CD1c-positive myeloid dendritic cell (primary cell): ENCODE measurements around the gene ZNF423.

Experiments
- DNase-seq: peaks from one replicate; pipeline ENCODE4 v3.0.0-alpha.2; 2016; ENCODE audit errors: extremely low spot score

Gene ZNF423

DNA sequence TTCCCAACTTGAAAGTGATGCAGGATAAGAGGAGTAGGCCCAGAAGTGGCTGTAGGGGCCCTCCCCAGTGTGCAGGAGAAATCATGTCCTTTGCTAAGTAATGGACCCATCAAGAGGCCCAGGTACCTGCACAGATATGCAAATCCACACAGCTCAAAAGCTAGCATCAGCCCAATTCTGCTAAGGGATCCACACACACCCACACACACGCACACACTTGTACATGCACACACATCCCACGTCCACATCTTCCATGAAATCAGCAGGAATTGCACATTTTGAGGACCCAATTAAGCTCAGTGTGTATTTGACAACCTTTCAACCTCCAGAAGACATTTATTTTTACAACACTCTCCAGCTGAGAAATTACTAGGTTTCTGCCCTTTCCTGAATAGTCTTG, 297.5 kb downstream of the ZNF423 start:
- no peak for DNase-seq

GRCh38 chr16:49556606-49557446, 299.1 kb downstream of the ZNF423 start:
- DNase-seq, result no peak

- DNase-seq, result no peak
Measured at GRCh38 chr16:49556249-49556605, 299.7 kb downstream of the ZNF423 start.

- no peak for DNase-seq
Measured at GRCh38 chr16:49554681-49555080, 301.2 kb downstream of the ZNF423 start.

DNA sequence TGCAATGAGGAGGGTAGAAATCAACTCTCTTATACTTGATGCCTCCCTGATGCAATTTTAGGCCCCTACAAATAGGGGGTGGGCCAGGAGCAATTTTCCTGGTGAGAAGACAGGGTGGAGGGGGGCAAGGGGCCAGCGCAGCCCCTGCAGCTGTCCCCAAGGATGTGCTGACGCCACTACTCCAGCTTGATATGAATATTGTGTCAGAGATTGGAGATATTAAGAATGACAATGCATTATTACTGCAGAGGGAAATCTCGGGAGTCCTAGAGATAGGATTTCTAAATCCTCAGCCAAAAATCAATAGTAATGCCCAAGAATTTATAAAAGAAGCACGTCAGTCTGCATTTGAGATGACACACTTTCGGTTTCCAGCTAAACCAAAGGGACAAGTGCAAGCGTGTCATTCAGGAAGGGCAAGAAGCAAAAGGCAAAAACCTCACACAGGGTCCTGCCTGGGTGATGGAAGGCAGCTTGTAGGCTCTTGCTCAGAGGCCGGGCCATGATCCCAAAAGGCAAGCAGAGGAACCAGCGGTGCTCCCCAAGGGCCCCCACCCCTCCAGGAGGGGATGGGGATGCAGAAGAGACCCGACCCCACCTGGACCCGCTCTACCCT, 303.5 kb downstream of the ZNF423 start:
- no peak for DNase-seq

DNA sequence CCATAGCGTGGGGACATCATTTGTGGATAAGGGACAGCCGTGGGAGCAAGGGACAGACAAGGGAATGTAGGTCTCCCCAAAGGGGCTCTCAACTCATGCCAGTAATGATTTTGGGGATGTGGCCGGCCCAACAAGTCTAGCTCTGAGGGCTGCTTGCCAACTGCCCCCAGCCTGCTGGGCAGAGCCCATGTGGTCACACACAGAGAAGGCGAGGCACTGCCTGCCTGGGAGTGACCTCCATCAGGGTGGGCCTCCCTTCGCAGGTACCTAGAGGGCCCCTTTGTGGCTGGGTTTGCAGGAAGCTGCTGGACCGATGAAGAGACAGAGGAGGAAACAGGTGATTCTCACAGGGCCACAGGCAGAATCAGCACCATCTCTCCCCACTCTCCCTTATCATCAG, 305.2 kb downstream of the ZNF423 start:
- DNase-seq, result no peak

DNA sequence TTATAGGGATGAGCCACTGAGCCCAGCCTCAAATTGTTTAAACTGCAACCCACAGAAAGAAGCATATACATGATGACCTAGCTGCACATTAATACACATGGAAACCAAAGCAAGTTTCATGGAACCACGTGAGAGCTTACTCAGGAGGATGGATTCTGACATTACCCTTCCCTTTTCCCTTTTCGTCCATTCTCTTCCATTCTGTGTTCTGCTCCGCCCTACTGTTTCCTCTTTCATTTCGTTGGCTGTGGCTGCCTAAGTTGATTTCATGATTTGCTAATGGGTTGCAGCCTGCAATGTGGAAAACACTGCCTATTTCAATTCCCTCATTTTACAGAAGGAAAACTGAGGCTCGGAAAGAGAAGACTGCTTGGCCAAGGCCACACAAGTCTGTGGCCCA, 305.8 kb downstream of the ZNF423 start:
- no peak for DNase-seq

GRCh38 chr16:49548325-49548970, 307.5 kb downstream of the ZNF423 start:
- no peak for DNase-seq

- DNase-seq, result no peak
Measured at GRCh38 chr16:49547448-49547847, 308.5 kb downstream of the ZNF423 start.

DNA sequence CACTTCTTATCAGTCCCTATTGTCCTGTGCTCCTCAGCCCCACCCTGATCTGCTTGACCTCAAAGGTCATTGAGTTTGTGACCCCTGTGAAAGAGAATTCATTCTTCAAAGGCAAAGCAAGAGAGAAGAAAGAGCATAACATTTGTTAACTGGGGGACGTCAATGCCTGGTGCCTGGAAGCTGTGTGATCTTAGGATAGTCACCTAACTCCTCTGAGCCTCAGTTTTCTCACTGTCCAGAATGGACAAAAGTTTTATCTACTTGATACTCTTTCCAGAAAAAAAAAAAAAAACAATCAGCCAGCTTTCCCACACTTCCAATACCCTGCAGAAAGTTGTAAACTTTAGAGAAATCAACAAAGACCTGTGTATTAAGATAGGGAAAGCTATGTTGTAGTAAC, 309.2 kb downstream of the ZNF423 start:
- DNase-seq, result no peak

DNA sequence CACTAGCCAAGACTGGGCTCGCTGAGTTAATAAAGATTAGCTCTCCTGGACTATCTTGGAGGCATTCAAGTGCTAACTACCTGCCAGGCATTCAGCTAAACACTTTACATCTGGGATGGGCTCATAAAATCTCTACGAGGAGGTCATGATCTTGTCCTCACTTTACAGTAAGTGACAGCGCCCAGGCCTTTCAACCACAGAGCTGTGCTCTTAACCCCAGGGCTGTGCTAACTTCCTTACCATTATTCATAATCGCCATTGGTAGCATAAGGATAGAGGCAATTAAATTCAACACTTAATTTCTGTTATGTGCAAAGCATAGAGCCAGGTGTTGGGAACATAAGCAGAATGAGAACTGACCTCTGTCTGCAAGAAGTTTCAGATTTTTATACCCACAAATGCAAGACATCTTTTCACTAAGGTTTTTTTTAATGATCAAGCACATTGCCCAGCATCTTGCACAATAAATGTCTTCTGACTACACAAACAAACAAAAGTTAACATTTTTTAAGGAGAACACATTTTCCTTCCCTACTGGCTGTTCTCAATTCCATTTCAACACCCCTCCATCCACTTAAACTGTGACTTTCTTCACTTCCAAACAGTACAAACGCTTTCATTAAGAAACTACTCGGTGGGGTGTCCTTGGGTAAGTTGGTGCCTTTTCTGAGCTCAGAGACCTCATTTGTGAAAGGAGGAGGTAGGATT, 310.0 kb downstream of the ZNF423 start:
- no peak for DNase-seq

GRCh38 chr16:49545243-49545642, 310.7 kb downstream of the ZNF423 start:
- no peak for DNase-seq

DNA sequence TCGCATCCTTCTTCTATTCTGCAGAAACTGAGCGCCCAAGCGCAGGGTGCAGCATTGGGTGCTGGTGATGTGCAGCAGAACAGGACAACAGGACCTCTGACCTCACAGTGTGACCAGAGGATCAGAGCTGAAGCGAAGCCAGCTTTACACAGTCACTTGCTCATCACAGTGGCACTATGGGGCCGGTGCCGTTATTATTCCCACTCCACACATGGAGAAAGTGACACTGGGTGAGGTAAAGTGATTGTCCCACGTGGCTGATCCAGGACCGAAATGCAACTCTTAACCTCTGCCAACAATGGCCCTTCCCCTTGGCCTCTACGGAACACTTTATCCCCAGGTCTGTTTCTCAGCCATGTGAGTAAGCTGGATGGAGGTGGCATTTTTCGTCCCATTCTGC, 311.1 kb downstream of the ZNF423 start:
- no peak for DNase-seq

- no peak for DNase-seq
Measured at GRCh38 chr16:49543631-49543946, 312.3 kb downstream of the ZNF423 start.

GRCh38 chr16:49542946-49543630, 312.8 kb downstream of the ZNF423 start:
- no peak for DNase-seq

- DNase-seq, result no peak
Measured at GRCh38 chr16:49542391-49542891, 313.5 kb downstream of the ZNF423 start.

DNA sequence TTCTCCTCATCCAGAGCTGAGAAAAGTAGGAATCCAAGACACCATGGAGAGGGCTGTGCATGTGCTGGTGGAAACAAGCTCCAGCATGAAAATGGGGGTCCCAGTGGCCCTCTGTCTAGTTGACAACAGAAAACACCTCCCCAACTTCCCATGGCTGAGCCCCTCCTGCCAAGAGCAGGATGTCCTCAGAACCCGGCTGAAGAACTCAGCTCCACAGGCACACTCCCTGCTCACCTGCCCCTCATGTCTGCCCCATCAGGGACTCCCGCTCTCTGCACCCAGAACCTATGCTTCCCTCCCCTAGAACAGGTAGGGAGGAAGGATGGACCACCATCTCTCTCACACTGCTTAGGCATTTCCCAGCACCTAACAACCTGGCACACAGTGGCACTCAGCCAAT, 315.1 kb downstream of the ZNF423 start:
- DNase-seq, result no peak

- no peak for DNase-seq
Measured at GRCh38 chr16:49539758-49540157, 316.2 kb downstream of the ZNF423 start.

DNA sequence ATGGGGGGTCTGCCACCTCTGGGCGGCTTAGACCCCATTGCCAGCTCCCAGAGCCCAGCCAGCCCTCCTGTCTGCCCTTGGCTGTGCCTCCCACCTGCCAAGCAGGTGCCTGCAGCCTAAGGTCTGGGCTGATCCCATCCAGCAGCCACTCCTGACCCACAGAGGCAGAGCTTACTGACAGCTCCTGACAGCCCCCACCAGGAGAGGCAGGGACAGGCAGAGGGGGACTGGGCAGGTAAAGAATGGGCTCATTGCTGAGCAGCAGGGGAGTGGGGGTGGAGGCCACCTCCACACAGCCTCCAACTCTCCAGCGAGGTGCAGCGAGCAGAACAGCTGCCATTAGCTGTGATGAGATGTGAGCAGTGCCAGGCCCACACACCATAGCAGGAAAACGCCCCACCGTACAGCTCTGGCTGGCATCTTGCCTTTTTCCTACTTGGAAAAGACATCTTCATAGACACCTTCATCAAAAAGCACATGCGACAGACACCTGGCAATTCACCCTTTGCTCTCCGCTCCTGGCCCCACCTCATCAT, 317.9 kb downstream of the ZNF423 start:
- no peak for DNase-seq

DNA sequence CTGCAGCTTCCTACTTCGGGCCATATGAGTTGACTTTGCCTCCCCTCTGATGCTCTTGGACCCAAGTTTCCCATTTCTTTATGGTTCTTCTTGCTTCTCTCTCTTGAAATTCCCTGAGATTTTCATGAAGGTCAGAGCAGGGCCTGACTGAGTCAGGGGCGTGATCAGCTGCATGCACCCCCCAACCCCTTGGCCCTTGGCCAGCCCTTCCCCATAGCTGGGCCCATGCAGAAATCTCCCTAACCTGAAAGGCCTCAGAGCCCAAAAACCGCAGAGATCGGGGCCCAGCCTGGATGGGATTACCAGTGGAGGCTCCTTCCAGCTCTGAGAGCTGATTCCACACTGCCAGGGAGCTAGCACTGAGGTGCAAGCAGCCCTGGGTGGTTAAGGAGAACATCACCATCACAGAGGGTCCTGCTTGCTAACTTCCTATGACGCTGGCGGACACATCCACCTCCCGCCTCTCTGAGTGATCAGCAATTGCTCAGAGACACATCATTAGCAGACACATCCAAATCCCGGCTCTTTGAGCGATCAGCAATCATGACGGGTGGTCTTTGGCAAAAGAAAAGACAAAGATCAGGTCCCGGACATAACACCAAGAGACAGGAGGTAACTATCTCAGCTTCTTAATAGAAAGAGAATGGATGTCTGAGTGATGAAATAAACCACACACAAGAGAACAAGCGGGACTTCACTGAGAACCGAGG, 320.9 kb downstream of the ZNF423 start:
- no peak for DNase-seq

DNA sequence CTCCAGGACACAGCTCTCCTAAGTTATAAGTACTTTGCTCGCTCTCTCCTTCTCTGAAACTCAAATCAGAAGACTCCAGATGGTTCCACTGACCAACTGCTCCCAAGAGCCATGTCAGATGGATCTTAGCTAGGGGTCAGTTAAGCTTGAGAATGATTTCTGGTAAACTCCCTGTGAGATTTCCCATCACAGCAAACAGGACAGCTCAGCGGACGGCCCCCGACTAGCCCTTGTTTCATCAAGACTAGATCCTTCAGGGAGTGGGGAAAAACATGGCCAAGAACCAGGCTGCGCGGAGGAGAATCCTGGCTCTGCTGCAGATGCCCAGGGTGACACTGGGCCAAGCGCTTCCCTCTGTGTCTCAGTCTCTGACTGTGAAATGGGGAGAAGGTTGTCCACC, 322.5 kb downstream of the ZNF423 start:
- no peak for DNase-seq
